T-cell (primary cell): Measurements from ENCODE around the gene INPP4B. TPM values are rescaled to one million over a fixed set of nuclear protein-coding genes. Genes with fewer than 3 reads are reported as not detected.
"Not testable (repeated sequence)": the region's sequence is repeated elsewhere in the genome, so short reads cannot be mapped to it uniquely, and the experiment has no call there.

ENCODE experiments used
- ATAC-seq, 4 experiments: fragments of 200-7000 bp in 3 of 4; fragments of 150-1000 bp in 1 of 4; cut with Tn5 transposase; replicated peaks in 1 of 4; 1 replicate in 3 of 4; 2 replicates in 1 of 4; pipeline ENCODE4 v1.10.0; 2021; ENCODE audit warnings: moderate library complexity in 3 of 4, mild to moderate bottlenecking in 2 of 4, moderate number of reproducible peaks in 1 of 4
- CTCF ChIA-PET, 2 donors: fragments of 300-600 bp; sonication (Branson Sonifier 250); formaldehyde crosslinking; loops; one replicate each; lab custom pipeline; 2022; ENCODE audit warnings: antibody characterized with exemption in 2 of 2; lab: Charles Lee
- POLR2A ChIA-PET, 2 donors: fragments of 300-600 bp; sonication (Branson Sonifier 250); formaldehyde crosslinking; loops; one replicate each; lab custom pipeline; 2022; ENCODE audit warnings: antibody characterized with exemption in 2 of 2; lab: Charles Lee
- DNase-seq, 35 experiments: peaks; one replicate each; pipeline versions ENCODE4 v3.0.0 to v3.0.0-alpha.2; 2013 to 2023
- H3K27ac ChIP-seq: one replicate; pipeline ENCODE4 v1.5.1; 2013; ENCODE audit warnings: low read length
- H3K27me3 ChIP-seq, 2 experiments: replicated peaks in 1 of 2; 1 replicate in 1 of 2; 2 replicates in 1 of 2; pipeline versions ENCODE4 v1.6.1 to v1.7.0; 2013; ENCODE audit warnings: low read length in 1 of 2, mixed read lengths in 1 of 2; ENCODE audit not compliant: control insufficient read depth in 2 of 2, insufficient read depth in 2 of 2; ENCODE audit errors: extremely low read depth in 1 of 2
- H3K36me3 ChIP-seq, 2 donors: 1 replicate in 1 of 2; 2 replicates in 1 of 2; pipeline versions ENCODE4 v1.6.1 to v1.7.0; 2013; ENCODE audit warnings: low read length in 1 of 2; ENCODE audit not compliant: control insufficient read depth in 2 of 2, insufficient read depth in 1 of 2; ENCODE audit errors: extremely low read depth in 1 of 2
- H3K4me1 ChIP-seq, 2 experiments: 1 replicate in 1 of 2; 2 replicates in 1 of 2; pipeline versions ENCODE4 v1.6.1 to v1.7.0; 2013; ENCODE audit warnings: low read length in 2 of 2, mixed read lengths in 1 of 2; ENCODE audit not compliant: insufficient read depth in 2 of 2, control insufficient read depth in 1 of 2; ENCODE audit errors: extremely low read depth in 1 of 2
- H3K4me3 ChIP-seq, 2 donors: 1 replicate in 1 of 2; 2 replicates in 1 of 2; pipeline versions ENCODE4 v1.5.1 to v1.7.0; 2013; ENCODE audit warnings: mild to moderate bottlenecking in 2 of 2, low read length in 1 of 2, moderate library complexity in 1 of 2; ENCODE audit not compliant: control insufficient read depth in 1 of 2; ENCODE audit errors: extremely low read depth in 1 of 2
- H3K9me3 ChIP-seq: 2 replicates; pipeline ENCODE4 v1.7.0; 2013
- H3K27ac Mint-ChIP-seq, 2 donors: one replicate each; pipeline ENCODE4 v1.8.0; 2020 to 2021; ENCODE audit warnings: mild to moderate bottlenecking in 2 of 2, mixed read lengths in 2 of 2
- H3K27me3 Mint-ChIP-seq, 2 donors: one replicate each; pipeline ENCODE4 v1.8.0; 2021 to 2022; ENCODE audit warnings: mixed read lengths in 2 of 2
- H3K36me3 Mint-ChIP-seq: one replicate; pipeline ENCODE4 v1.8.0; 2021; ENCODE audit warnings: mixed read lengths
- H3K4me1 Mint-ChIP-seq, 3 donors: one replicate each; pipeline ENCODE4 v1.8.0; 2020 to 2022; ENCODE audit warnings: mixed read lengths in 3 of 3, mild to moderate bottlenecking in 1 of 3
- H3K4me3 Mint-ChIP-seq, 3 donors: one replicate each; pipeline ENCODE4 v1.8.0; 2020 to 2022; ENCODE audit warnings: mild to moderate bottlenecking in 3 of 3, mixed read lengths in 3 of 3, moderate library complexity in 3 of 3
- H3K9me3 Mint-ChIP-seq, 3 donors: one replicate each; pipeline ENCODE4 v1.8.0; 2020 to 2022; ENCODE audit warnings: mixed read lengths in 3 of 3
- WGBS: methylation state at CpG from one replicate; pipeline ENCODE4 v1.1.5; 2013; ENCODE audit warnings: missing lambda C conversion rate; ENCODE audit not compliant: insufficient coverage; 5-methylcytosine and 5-hydroxymethylcytosine counted together
- total RNA-seq, 35 experiments: library from RNA in 6 of 35; stranded (reverse) in 6 of 35; fragments of 120-200 nt in 1 of 35; gene quantifications; one replicate each; pipeline versions ENCODE4 v1.2.1 to v1.2.4 and lab custom pipeline; 2013 to 2026

The INPP4B gene
- total RNA-seq, 5 donors from 2014 or later (not counting 1 experiment from before 2014, with no cell fraction given), result 47.4 to 99.7 (median 71.3) TPM

- Mint-ChIP-seq H3K4me3 (no peak overlapping the region), H3K27me3 (no peaks in the 10 kb centered on the region), H3K9me3 (peaks cover 5 to 59% (median 40%) of the 10 kb centered on the region in 3 donors), H3K36me3 (peaks cover 40% of the 10 kb centered on the region), H3K27ac (no peak overlapping the region), H3K4me1 (no peaks in the 10 kb centered on the region)
- ATAC-seq (no peak), DNase-seq (peak in 16 of 35 experiments; percentile 1 to 41 (median 10))
- Histone ChIP-seq H3K27me3 (no peaks in the 10 kb centered on the region), H3K4me3 (peak overlapping the region in 1 of 2 donors; percentile 32), H3K36me3 (no peaks in the 10 kb centered on the region), H3K4me1 (no peaks in the 10 kb centered on the region), H3K9me3 (peaks cover 13% of the 10 kb centered on the region), H3K27ac (no peak overlapping the region)
- 100% methylated on average over 2 of the region's 5 CpGs for whole genome bisulfite sequencing
- CTCF ChIA-PET, result interaction anchor here in 1 of 2 donors (0.9 kb wide), 1 partner anchor 64 kb away, joined by 3 read pairs; no protein-coding TSS in a partner anchor
- POLR2A ChIA-PET, result no interaction called here
Measured at GRCh38 chr4:142656178-142656577, 189.9 kb downstream of the INPP4B start.

GRCh38 chr4:142648378-142648777 is 197.7 kb downstream of the INPP4B start:
- peaks cover 22 to 23% (median 22%) of the 10 kb centered on the region in 3 donors for H3K4me1 Mint-ChIP-seq
- POLR2A ChIA-PET, result no interaction called here
- peaks cover 52% of the 10 kb centered on the region for H3K36me3 Mint-ChIP-seq
- CTCF ChIA-PET, result no interaction called here
- H3K9me3 ChIP-seq, result peaks cover 5% of the 10 kb centered on the region
- H3K27me3 ChIP-seq, result no peaks in the 10 kb centered on the region
- no peaks in the 10 kb centered on the region for H3K27me3 Mint-ChIP-seq
- H3K27ac Mint-ChIP-seq, result no peak overlapping the region
- peaks cover 25 to 58% (median 34%) of the 10 kb centered on the region in 3 donors for H3K9me3 Mint-ChIP-seq
- peaks cover 4 to 18% of the 10 kb centered on the region in 2 experiments for H3K4me1 ChIP-seq
- no peak for DNase-seq
- WGBS, result 95% methylated on average over 4 of the region's 5 CpGs
- no peak overlapping the region for H3K4me3 Mint-ChIP-seq
- no peak for ATAC-seq
- no peak overlapping the region for H3K27ac ChIP-seq
- H3K4me3 ChIP-seq, result no peak overlapping the region
- H3K36me3 ChIP-seq, result no peaks in the 10 kb centered on the region

DNA sequence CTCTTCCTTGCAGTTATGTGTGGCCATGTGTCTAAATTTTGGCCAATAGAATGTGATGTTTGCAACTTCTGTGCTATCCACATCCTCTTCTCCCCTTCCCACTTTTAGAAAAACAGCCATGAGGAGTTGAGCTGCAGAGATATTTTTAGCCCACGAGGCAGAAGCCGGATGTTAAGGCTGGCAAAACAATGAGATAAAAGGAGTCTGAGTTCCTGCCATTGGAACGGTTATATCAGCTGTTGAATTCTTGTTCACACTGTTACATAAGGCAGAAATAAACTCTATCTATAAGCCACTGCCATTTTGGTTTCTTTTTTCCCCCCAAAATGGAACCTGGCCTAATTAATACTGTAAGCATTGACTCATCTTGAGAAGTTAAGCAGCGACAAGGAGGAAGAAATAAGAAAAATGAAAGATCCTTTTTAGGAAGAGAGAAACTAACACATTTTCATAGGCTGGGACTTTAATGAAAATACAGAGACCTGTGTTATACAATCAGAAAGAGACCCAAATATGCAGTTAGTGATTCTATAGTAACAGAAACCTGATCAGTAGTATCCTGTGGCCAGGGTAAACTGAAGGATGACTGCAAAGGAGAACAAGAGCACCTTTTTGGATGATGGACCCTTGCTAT is 200.5 kb downstream of the INPP4B start:
- Mint-ChIP-seq H3K27ac (peak overlapping the region; percentile 71 to 94), H3K4me3 (peak overlapping the region in 2 of 3 donors; percentile 45 to 70), H3K27me3 (no peaks in the 10 kb centered on the region), H3K36me3 (peaks cover 50% of the 10 kb centered on the region), H3K9me3 (peaks cover 16 to 48% (median 22%) of the 10 kb centered on the region in 3 donors), H3K4me1 (peaks cover 22 to 23% (median 22%) of the 10 kb centered on the region in 3 donors)
- ATAC-seq, result peak; percentile 46 to 73 (median 60)
- H3K27ac ChIP-seq, result no peak overlapping the region
- no peaks in the 10 kb centered on the region for H3K27me3 ChIP-seq
- DNase-seq, result peak in 2 of 35 experiments; percentile 9 to 11
- H3K36me3 ChIP-seq, result no peaks in the 10 kb centered on the region
- CTCF ChIA-PET, result interaction anchor here in 1 of 2 donors (1.0 kb wide), 1 partner anchor 78 kb away, joined by 3 read pairs; no protein-coding TSS in a partner anchor
- H3K4me1 ChIP-seq, result peaks cover 4 to 18% of the 10 kb centered on the region in 2 experiments
- POLR2A ChIA-PET, result interaction anchor here in 1 of 2 donors (0.6 kb wide), 1 partner anchor 44 kb away, joined by 7 read pairs; no protein-coding TSS in a partner anchor
- H3K9me3 ChIP-seq, result peaks cover 5% of the 10 kb centered on the region
- no peak overlapping the region for H3K4me3 ChIP-seq
- WGBS, result no CpG with 5 or more reads among the region's 4 CpGs

GRCh38 chr4:142644628-142645027 is 201.5 kb downstream of the INPP4B start:
- Mint-ChIP-seq H3K4me1 (peaks cover 22 to 23% (median 22%) of the 10 kb centered on the region in 3 donors), H3K36me3 (peaks cover 42% of the 10 kb centered on the region), H3K9me3 (peaks cover 9 to 41% (median 15%) of the 10 kb centered on the region in 3 donors)
- H3K27ac ChIP-seq, H3K9me3 ChIP-seq, H3K4me3 Mint-ChIP-seq, H3K36me3 ChIP-seq, H3K27me3 ChIP-seq, H3K27ac Mint-ChIP-seq, ATAC-seq, H3K27me3 Mint-ChIP-seq, H3K4me3 ChIP-seq, DNase-seq: not testable (repeated sequence)
- ChIA-PET POLR2A (interaction anchor here in 1 of 2 donors (0.6 to 0.7 kb wide), 3 partner anchors 43 to 127 kb away, joined by 3 to 16 read pairs (median 7); no protein-coding TSS in a partner anchor), CTCF (interaction anchor here (0.5 to 1.0 kb wide), 5 partner anchors 77 to 292 kb away, joined by 3 to 9 read pairs (median 3); no protein-coding TSS in a partner anchor)
- peaks cover 4 to 18% of the 10 kb centered on the region in 2 experiments for H3K4me1 ChIP-seq
- no CpG with 5 or more reads among the region's 1 CpG for WGBS

- Histone ChIP-seq H3K27ac (no peak overlapping the region), H3K4me3 (no peak overlapping the region), H3K36me3 (no peaks in the 10 kb centered on the region), H3K4me1 (no peaks in the 10 kb centered on the region), H3K27me3 (no peaks in the 10 kb centered on the region), H3K9me3 (no peaks in the 10 kb centered on the region)
- Mint-ChIP-seq H3K4me3 (no peak overlapping the region), H3K27me3 (no peaks in the 10 kb centered on the region), H3K4me1 (no peaks in the 10 kb centered on the region), H3K36me3 (peaks cover 26% of the 10 kb centered on the region), H3K27ac (no peak overlapping the region), H3K9me3 (peaks cover 0 to 39% (median 8%) of the 10 kb centered on the region in 3 donors)
- ATAC-seq, result no peak
- CTCF ChIA-PET, result no interaction called here
- POLR2A ChIA-PET, result no interaction called here
- WGBS, result no CpG with 5 or more reads among the region's 2 CpGs
- no peak for DNase-seq
Measured at GRCh38 chr4:142637614-142638013, 208.5 kb downstream of the INPP4B start.

GRCh38 chr4:142631836-142632235 is 214.3 kb downstream of the INPP4B start:
- DNase-seq (no peak), ATAC-seq (no peak)
- no peaks in the 10 kb centered on the region for H3K27me3 ChIP-seq
- H3K4me3 ChIP-seq, result no peak overlapping the region
- no peaks in the 10 kb centered on the region for H3K9me3 ChIP-seq
- H3K27ac Mint-ChIP-seq, result no peak overlapping the region
- ChIA-PET CTCF (no interaction called here), POLR2A (no interaction called here)
- H3K9me3 Mint-ChIP-seq, result peaks cover 14 to 44% (median 18%) of the 10 kb centered on the region in 3 donors
- no peak overlapping the region for H3K27ac ChIP-seq
- H3K36me3 Mint-ChIP-seq, result peaks cover 32% of the 10 kb centered on the region
- H3K4me3 Mint-ChIP-seq, result no peak overlapping the region
- H3K27me3 Mint-ChIP-seq, result no peaks in the 10 kb centered on the region
- H3K4me1 Mint-ChIP-seq, result no peaks in the 10 kb centered on the region
- H3K4me1 ChIP-seq, result no peaks in the 10 kb centered on the region
- WGBS, result no CpG with 5 or more reads among the region's 2 CpGs
- H3K36me3 ChIP-seq, result no peaks in the 10 kb centered on the region
